ENCODE measurements around the gene ENOX1. TPM values are rescaled to one million over a fixed set of nuclear protein-coding genes. Genes with fewer than 3 reads are reported as not detected.

The ENOX1 gene
- total RNA-seq, 1 donor: 2.2 TPM

DNA sequence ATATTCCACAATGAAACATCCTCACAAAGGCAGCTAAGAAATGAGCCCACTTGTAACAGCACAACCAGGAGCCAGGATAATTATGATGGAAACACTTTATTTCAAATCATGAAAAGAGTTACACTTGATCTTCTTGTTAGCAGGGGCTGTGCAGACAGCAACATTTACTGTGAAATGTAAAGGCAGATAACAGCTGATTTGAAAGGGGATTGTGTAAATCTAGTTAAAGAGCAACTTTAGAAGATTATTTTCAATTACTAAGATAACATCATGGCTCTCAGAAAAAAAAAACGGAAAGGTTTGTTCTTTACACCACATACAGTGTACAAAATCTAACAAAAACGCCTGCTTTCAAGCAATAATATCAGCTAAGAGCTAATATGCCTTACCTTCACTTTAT, 22.4 kb downstream of the ENOX1 start:
- H3K4me3 ChIP-seq (ENCODE audit: low read depth, low read length): no peak overlapping the region
- TF ChIP-seq, protein P1, sequence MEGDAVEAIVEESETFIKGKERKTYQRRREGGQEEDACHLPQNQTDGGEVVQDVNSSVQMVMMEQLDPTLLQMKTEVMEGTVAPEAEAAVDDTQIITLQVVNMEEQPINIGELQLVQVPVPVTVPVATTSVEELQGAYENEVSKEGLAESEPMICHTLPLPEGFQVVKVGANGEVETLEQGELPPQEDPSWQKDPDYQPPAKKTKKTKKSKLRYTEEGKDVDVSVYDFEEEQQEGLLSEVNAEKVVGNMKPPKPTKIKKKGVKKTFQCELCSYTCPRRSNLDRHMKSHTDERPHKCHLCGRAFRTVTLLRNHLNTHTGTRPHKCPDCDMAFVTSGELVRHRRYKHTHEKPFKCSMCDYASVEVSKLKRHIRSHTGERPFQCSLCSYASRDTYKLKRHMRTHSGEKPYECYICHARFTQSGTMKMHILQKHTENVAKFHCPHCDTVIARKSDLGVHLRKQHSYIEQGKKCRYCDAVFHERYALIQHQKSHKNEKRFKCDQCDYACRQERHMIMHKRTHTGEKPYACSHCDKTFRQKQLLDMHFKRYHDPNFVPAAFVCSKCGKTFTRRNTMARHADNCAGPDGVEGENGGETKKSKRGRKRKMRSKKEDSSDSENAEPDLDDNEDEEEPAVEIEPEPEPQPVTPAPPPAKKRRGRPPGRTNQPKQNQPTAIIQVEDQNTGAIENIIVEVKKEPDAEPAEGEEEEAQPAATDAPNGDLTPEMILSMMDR (IDR thresholded peaks at IDR 0.05; ENCODE audit: insufficient read depth, low read depth, low read length): no peak
- DNase-seq (ENCODE audit: low read depth): no peak

DNA sequence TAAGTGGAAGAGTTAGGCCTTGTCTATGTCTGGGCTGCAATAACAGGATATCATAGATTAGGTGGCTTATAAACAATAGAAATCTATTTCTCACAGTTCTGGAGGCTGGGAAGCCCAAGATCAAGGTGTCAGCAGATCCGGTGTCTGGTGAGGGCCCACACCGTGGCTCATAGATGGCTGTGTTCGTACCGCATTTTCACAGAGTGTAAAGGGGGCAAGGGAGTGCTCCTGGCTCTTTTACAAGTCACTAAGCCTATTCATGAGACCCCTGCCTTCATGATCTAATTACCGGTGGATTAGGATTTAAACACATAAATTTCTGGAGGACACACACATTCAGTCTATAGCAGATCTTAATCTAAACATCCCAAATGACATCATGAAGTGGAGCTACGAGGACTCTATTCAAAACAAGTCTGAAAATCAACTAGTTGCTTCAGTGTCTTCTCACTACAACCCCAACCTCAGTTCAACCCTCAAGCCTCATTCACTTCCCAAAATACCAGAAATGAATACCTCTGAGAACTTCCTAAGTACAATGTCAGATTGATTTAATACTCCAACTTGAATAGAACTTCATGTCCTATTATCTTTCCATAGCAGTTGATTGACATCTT, 23.5 kb downstream of the ENOX1 start:
- H3K4me3 ChIP-seq (ENCODE audit: low read depth, low read length): no peak overlapping the region
- no peak for DNase-seq (ENCODE audit: low read depth)
- TF ChIP-seq, protein P1 (IDR thresholded peaks at IDR 0.05; ENCODE audit: insufficient read depth, low read depth, low read length): no peak

DNA sequence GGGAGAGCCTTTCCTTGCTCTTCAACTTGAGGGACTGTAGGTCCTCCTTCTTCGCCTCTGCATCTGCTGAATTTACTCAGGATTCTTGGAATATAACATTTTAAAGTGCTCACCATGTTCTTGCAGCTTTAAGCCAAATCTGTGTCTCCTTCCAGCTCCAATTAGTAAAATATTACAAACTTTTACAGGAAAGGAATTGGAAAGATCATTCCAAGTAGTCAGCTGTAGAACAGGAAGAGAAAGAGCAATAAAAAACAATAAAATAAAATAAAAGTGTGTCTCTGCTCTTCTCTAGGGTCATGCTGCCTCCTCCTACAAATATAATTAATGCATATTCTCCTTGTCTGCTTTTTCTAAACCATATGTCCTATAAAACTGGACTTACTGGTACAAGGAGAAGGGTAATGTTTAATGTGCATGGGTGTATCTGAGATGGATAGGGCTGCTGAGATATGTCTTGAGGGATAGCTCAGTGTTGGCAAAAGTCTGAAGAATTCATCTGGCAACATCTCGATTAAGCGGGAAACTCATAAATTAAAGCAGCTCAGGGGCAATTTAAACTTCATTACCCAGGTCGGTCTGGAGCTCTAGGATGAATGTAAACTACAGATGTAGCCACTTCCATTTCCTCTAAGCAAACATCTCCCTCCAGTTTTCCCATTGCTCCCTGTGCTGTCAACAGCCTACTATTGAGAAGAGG, 25.0 kb downstream of the ENOX1 start:
- no peak for DNase-seq (ENCODE audit: low read depth)
- TF ChIP-seq, protein P1 (IDR thresholded peaks at IDR 0.05; ENCODE audit: insufficient read depth, low read depth, low read length): no peak
- H3K4me3 ChIP-seq (ENCODE audit: low read depth, low read length): no peak overlapping the region

DNA sequence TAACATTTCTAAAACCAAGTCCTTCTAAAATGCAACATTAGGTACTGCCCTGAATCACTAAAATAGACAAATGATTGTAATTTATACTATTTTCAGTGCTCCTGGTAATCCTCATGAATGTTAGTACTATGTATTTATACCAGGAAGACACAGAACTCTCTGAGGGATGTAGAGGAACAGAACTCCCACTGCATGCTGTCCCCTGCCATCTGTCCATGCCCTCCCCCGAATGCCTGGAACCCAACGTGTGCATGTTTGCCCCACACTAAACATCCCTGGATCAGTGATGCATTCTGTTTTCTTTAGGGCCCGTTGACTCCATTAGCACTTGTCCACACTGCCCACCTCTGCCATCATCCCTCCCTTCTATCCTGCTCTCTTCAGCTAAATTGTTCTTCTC, 26.5 kb downstream of the ENOX1 start:
- no peak for DNase-seq (ENCODE audit: low read depth)
- TF ChIP-seq, protein P1 (IDR thresholded peaks at IDR 0.05; ENCODE audit: insufficient read depth, low read depth, low read length): no peak

DNA sequence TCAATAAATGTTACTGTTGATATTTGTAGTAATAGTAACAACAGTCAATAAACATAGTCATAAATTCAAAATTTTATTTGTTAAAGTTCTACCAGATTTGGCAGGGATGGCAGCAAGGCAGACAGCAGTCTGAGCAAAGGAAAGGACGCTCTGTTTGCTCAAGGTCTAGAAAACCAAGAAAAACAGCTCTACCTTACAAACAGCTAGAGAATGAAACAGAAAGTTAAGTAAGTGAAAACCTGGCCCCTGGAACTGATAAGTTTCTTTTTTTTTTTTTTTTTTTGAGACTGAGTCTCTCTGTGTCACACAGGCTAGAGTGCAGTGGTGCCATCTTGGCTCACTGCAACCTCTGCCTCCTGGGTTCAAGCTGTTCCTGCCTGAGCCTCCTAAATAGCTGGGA, 27.9 kb downstream of the ENOX1 start:
- DNase-seq (ENCODE audit: low read depth): no peak
- TF ChIP-seq, protein P1 (IDR thresholded peaks at IDR 0.05; ENCODE audit: insufficient read depth, low read depth, low read length): no peak
- no peak overlapping the region for H3K4me3 ChIP-seq (ENCODE audit: low read depth, low read length)

More for the DNA sequence above, 26.5 kb downstream of the ENOX1 start:
- no peak overlapping the region for H3K4me3 ChIP-seq (ENCODE audit: low read depth, low read length)

DNA sequence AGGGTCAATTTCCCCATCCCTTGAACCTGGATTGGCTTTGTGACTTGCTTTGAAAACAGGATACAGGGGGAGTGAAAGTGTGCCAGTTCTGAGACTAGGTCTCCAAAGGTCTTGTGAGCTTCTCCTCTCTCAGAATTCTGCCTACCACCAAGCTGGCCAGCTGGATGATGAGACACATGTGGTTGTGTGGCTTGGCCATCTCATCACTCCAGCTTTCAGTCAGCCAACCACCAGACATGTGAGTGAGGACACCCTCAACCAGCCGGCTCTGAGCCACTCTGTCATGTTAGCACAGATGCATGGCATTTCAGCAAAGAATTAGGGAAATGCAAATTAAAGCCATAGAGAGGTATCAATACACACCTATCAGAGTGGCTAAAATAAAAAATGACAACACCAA, 29.5 kb downstream of the ENOX1 start:
- DNase-seq (ENCODE audit: low read depth): no peak
- no peak overlapping the region for H3K4me3 ChIP-seq (ENCODE audit: low read depth, low read length)
- TF ChIP-seq, protein P1 (IDR thresholded peaks at IDR 0.05; ENCODE audit: insufficient read depth, low read depth, low read length): no peak
